GM19025 (cell line): ENCODE results near the gene AHRR.
"Not testable (repeated sequence)": the region's sequence is repeated elsewhere in the genome, so short reads cannot be mapped to it uniquely, and the experiment has no call there.

Experiments used
- ATAC-seq: cut with Tn5 transposase; IDR thresholded peaks from one replicate; pipeline ENCODE4 v1.9.1; 2021; ENCODE audit warnings: mild to moderate bottlenecking, low read depth, moderate library complexity; ENCODE audit not compliant: unreplicated experiment

Gene AHRR

DNA sequence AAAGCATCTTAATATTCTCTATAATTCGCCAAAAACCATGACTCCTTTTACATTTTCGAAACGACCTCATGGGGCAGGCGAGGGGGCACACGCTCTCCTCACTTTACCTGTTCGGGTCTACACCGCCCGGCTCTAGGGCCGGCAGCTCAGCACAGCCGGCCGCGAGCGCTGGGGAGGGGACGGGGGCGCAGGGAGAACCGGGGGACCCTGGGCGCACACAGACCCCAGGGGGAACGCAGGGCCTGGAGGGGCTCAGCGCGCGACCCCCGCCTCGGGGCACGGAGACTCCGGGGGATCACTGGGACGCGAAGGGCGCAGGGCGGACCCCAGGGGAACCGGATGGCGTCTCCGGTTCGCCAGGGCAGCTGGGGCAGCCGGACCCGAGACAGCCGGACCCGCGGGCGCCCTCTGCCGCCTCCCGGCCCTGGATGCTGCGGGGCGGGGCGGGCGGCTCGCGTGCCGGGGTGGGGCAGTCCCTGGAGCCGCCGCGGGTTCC, at the start of gene AHRR:
AHRR (plus strand) TSS at position 485 of the 496 bp plus-strand sequence. CDS start 22,189 bp downstream, outside the sequence.
- ATAC-seq = peak; percentile 41

DNA sequence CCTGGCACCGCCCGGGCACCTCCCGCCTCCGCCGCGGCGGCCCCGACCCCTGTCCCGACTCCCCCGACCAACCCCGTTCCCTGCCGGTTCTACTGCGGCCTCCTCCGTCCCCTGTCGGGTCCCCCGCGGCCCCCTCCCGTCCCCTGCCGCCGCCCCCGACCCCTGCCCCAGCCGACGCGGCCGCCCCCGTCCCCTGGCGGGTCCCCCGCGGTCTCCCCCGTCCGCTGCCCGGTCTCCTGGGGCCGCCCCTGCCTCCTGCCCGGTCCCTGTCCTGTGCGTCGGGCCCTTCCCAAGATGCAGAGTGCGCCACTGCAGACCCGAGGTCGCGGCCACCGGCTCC, 49.7 kb upstream of the AHRR start:
- ATAC-seq = peak; percentile 16

DNA sequence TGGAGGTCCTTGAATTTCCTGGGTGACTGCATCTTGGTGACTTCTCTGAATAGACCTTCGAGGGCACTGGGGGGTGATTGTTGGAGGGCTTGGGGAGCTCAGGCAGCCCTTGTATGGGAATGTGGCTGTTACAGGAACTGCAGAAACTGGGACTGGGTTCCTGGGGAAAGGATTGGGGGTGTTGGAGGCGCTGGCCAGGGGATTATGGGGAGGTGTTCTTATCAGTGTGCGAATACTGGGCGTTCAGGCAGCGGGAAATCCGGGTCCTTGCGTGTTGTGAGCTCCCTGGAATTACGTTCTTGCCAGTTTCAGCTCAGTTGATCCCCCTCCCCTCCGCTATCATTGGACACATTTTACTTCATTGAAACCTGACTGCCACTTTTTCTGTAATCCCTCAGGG, 48.4 kb upstream of the AHRR start:
- ATAC-seq = not testable (repeated sequence)

DNA sequence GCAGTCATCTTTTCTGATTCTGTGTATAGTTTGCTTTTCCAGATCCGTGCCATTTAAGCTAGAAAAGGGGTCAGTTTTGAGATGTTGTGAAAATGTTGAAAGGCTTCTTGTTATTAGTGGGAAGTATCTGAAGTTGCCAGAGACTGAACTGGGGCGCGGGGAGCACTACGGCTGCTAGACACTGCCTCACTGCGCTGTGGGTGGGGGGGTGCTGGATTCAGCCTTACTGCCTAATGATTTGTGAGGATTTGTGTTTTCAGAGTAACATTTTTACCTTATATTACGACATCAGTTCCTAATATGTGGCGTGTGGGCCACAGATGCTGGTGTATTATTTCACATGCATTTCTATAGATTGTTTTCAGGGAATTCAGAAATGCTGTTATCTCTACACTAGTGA, 48.0 kb upstream of the AHRR start:
- not testable (repeated sequence) for ATAC-seq

DNA sequence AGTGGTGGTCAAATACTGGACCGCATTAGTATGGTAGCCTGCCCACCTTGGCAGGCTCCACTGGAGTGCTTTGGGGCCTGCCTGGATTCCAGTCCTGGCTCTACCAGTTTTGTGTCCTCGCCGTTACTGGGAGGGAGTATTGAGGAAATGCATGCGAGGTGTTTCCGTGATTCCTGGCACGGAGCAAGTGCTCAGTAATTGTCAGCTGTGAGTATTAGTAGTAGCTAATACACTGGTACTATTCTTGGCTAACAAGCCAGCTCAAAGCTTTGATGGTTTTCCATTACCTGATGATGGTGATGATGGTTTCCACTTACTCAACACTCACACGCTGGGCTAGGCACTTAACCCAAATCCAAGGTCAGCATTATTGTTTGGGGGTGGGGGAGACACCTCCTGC, 47.2 kb upstream of the AHRR start:
- not testable (repeated sequence) for ATAC-seq

DNA sequence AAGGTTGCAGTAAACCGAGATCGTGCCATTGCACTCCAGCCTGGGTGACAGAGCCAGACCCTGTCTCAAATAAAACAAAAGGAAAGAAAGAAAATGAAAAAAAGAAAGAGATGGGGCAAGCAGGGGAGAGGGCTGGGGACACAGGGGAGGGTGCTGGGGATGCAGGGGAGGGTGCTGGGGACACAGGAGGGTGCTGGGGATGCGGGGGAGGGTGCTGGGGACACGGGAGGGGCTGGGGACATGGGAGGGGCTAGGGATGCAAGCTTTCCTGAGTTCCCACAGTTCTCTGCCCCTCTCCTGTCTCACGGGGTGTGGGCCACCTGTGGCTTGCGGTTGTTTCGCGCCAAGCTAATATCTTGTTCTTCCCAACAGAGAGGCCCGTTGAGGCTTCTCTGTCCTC, 42.9 kb upstream of the AHRR start:
- no peak for ATAC-seq

DNA sequence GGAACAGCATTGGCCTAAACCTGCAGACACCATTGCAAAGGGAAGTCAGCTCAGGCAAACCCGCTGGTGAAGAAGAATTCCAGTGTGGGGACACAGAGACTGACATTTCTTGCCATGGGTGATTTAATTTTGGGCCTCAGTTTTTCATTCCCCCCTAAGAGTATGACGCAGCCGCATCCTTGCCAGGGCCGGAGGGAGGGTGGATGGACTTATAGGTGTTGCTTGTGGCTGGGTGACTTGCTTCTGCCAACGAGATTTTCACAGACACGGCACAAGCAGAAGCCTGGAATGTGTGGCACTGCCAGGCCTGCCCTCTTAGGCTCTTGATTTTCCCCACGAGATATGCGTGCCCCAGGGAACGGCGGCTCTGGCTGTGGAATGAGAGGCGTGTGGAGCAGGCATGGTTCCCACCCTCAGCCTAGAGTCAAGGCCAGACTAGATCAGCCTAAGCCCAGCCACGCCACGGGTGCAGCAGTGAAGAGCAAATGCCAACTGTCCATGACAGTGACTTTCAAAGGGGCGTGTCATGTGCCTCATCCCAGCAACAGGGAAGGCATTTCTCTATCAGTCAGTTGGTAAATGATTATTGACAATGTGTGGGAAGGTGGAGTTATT, 42.4 kb upstream of the AHRR start:
- not testable (repeated sequence) for ATAC-seq

DNA sequence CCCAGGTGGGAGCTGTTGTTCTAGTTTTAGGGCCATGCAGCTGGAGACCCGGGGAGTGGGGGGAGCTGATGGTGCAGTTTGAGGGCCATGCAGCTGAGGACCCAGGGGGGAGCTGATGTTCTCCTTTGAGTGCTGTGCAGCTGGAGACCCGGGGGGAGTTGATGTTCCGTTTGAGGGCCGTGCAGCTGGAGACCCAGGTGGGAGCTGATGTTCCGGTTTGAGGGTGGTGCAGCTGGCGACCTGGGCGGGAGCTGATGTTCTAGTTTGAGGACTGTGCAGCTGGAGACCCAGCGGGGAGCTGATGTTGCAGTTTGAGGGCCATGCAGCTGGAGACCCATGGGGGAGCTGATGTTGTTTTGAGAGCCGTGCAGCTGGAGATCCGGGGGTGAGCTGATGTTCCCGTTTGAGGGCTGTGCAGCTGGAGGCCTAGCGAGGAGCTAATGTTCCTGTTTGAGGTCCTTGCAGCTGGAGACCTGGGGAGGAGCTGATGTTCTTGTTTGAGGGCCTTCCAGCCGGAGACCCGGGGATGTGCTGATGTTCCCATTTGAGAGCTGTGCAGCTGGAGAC, 35.4 kb upstream of the AHRR start:
- no peak for ATAC-seq

DNA sequence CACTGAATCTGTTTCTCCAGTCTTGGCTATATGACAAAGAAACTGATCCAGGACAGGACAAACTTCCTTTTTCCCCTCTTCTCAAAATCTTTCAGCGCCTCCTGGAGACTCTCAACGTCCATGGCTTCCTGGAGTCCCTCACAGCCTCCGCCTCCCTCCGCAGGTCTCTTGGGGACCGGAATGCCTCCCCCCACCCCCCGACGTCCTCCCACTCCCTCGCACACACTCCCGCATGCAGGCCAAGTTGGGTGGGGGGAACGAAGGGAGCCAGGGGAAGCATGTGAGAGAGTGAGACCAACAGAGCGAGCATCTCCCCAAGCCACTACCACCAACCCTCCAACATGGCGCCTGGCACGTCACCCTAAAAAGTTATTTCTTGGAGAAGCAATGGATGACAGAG, 31.3 kb upstream of the AHRR start:
- not testable (repeated sequence) for ATAC-seq

DNA sequence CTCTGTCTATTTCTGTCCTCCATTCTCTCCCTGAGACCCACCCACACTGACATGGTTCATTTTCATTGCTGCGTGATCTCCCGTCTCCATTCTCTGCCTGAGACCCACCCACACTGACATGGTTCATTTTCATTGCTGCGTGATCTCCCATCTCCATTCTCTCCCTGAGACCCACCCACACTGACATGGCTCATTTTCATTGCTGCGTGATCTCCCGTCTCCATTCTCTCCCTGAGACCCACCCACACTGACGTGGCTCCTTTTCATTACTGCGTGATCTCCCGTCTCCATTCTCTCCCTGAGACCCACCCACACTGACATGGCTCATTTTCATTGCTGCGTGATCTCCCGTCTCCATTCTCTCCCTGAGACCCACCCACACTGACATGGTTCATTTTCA, 30.2 kb upstream of the AHRR start:
- not testable (repeated sequence) for ATAC-seq

DNA sequence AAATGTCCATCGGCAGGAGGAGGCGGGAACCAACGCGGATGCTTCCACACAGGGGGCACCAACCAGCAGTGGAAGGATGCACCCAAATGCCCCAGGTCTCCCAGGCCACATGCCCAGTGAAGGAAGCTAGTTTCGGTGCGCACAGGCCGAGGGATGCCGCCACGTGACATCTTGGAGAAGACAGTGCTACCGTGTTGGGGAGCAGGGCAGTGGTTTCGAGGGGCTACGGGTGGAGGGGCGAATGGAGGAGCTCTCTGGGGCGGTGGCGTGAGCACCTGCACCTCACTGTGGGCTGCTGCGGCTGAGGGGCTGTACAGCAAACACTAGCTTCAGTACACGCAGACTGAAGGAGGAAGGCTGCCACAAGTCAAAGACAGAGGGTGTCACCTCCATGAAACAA, 26.7 kb upstream of the AHRR start:
- ATAC-seq = not testable (repeated sequence)

DNA sequence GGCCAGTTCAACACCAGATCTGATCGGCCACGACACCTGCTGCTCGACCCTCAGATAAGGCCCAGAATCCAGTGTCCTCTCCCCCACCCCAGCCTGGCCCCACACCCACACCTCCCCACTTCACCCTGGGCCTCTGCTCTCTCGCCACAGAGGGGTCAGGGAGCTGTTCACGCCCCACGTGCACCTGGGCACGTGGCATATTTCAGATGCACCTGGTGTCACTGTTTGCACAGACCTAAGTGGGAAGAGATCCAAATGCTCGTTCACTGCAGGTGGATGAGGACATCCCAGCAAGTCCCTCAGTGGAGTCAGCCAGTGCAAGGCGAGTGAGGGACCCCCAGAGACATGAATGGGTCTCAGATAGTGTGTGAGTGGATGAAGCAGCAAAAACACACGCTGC, 25.3 kb upstream of the AHRR start:
- ATAC-seq = not testable (repeated sequence)

DNA sequence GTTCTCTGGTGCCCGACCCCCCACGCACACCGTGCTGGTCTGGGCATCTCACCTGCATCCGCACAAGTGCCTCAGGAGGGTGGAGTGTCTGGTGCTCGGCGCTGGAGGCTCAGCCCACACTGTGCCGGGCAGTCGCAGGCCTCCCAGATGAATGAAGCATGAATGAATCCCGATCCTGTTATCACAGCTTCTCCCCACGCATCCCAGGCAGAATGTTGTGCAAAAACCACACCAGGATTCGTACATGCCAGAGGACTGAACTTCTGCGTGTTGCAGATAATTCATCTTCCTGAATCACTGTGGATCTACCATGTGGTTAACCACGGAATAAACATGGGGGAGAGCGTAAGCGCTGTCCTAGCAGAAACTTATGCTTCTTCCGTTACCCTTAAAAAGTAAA, 24.6 kb upstream of the AHRR start:
- not testable (repeated sequence) for ATAC-seq

DNA sequence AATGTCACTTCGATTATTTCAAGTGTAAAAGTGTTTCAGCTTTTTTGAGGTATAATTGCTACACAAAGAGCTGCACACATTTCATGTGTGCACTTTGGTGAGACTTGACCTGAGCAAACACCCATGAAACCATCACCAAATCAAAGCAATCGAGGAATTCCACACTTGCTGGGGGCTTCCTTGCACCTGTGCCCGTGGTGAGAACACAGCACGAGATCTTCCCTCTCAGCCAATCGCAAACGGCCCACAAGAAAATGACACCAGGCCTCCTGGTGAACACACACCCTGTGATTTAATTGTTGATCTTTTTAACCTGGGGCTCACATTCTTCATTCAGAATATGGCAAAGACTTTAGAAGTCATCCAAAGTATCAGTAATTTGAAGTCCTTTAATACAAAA, 24.1 kb upstream of the AHRR start:
- not testable (repeated sequence) for ATAC-seq

DNA sequence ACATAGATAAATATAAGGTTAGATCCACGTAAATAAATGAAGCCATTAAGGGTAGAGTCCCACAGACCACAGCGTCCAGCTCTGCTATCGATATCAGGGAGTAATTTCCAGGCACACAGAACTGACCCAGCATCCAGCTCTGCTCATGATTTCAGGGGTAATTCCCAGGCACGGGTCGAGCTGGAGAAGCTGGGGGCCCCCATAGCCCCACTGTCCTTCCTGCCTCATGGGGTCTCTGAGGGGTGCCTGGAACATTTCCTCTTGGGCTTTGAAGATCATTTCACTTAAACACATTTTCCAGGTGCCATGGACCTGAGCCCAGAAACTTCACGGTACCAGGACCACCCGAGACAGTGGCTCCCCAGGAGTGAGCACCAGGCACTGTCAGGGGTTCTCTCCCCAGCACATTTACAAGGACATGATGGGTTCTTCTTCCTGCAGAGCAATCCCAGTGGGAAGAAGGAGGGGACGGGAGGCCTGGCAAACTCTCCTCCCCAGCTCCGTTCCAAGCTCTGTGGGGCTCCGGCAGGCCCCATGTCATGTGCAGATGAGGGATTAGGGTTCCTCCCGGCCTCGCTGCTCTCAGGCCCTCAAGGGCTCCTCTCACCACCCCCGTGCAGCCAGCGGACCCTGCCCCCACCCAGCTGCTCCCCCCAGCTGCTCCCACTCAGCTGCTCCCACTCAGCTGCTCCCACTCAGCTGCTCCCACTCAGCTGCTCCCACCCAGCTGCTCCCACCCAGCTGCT, 23.4 kb upstream of the AHRR start:
- ATAC-seq = not testable (repeated sequence)

DNA sequence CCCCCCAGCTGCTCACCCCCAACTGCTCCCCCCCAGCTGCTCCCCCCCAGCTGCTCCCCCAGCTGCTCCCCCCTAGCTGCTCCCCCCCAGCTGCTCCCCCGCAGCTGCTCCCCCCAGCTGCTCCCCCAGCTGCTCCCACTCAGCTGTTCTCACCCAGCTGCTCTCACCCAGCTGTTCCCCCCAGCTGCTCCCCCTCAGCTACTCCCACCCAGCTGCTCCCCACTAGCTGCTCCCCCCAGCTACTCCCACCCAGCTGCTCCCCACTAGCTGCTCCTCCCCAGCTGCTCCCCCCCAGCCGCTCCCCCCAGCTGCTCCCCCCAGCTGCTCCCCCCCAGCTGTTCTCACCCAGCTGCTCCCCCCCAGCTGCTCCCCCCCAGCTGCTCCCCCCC, 22.8 kb upstream of the AHRR start:
- ATAC-seq = no peak

DNA sequence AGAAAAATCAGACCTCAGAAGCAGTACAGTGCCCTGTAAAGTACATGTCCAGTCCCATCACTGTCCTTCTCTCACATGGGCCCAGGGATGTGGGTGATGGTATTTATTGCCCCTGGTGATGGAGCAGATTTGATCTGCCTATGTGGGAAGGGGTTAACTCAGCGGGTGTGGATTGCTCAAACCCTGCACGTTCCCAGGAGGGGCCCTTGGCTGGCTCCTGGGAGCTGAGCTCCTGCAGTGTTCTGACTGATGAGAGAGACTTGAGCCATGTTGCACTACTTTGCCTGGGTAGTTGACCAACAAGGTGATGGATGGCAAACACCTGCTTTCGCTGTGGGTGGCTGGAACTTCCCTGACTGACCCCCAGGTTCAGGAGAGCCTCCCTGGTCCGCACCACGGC, 21.6 kb upstream of the AHRR start:
- ATAC-seq = not testable (repeated sequence)

DNA sequence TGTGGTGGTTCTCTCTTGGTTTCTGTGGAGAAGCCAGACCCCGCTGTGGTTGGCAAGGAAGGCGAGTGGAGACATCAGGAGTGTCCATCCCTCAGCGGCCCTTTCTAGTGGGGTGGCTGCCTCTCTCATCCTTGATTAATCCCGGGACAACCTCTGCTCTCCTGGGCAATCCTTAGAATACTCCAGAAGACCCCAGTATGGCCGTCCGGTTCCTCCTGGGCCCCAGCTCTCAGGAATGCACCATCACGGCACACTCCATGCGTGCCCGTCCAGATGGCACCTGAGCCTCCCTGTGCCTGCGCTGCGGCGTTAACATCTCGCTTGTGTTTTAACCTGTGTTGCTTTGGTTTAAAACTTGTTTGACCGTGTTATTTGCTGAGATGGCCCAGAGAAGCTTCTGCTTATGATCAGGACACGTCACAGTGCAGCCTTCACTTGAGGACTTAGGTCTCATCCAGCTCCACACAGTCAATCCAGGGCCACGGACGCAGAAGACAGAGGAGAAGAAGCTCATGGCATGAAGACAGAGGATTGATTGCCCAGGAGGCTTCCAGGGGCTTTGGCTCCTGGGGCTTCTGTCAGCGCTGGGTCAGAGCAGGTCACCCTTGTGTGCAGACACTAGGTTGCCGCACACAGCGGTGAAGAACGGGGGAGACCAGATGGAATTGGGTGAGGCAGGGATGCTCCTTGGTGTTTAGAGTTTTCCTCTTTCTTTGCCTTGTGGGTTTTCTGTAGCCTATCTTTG, 20.7 kb upstream of the AHRR start:
- ATAC-seq = not testable (repeated sequence)

DNA sequence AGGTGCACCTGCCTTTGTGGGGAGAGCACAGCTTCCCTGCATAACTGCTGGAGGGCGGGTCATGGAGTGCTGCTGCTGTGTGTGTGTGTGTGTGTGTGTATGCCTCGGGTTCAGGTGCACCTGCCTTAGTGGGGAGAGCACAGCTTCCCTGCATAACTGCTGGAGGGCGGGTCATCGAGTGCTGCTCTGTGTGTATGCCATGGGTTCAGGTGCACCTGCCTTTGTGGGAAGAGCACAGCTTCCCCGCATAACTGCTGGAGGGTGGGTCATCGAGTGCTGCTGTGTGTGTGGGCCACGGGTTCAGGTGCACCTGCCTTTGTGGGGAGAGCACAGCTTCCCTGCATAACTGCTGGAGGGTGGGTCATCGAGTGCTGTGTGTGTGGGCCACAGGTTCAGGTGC, 19.1 kb upstream of the AHRR start:
- ATAC-seq = not testable (repeated sequence)

DNA sequence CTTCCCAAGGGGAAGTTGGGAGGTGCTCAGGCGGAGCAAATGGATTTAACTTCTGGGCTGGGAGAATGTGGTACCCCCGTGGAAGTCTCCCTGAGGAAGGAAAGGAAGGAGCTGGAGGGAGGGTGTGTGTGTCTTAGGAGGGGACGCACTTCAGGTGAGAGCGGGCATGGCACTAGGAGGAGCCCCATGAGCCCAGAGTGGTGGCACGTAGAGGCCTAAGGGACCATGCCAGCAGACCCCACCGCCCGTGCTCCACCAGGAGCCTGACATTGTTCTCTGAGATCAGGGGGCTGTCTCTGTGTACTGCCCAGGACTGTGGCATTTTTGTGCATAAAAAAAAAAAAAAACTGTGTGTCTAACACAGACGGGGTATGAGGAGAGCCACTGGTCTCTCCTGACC, 18.5 kb upstream of the AHRR start:
- ATAC-seq = no peak

DNA sequence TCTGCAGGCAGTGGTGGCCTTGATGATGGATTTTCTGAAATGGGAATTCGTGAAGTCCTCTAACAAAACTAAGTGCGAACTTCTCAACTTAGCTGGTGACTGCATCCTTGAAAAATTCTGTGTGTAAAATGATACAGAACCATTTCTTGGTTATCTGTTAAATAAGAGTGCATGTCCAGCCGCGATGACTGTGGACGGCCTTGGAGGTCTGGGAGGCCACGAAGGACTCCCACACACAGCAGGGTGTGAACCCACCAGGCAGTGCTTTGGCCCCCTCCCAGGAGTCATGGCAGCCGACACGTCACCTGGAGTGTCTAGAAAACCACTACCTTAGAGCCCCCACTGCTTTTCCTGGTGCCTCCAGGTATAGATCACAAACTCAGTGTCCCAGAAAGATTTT, 17.8 kb upstream of the AHRR start:
- not testable (repeated sequence) for ATAC-seq
